Limb (tissue), 2 donors: ENCODE data around the gene LENG8.
"Not testable (repeated sequence)": the region's sequence is repeated elsewhere in the genome, so short reads cannot be mapped to it uniquely, and the experiment has no call there.

Source experiments
- DNase-seq, 2 donors: peaks; one replicate each; pipeline ENCODE4 v3.0.0-alpha.2; 2016; ENCODE audit errors: extremely low spot score in 2 of 2

The LENG8 gene

DNA sequence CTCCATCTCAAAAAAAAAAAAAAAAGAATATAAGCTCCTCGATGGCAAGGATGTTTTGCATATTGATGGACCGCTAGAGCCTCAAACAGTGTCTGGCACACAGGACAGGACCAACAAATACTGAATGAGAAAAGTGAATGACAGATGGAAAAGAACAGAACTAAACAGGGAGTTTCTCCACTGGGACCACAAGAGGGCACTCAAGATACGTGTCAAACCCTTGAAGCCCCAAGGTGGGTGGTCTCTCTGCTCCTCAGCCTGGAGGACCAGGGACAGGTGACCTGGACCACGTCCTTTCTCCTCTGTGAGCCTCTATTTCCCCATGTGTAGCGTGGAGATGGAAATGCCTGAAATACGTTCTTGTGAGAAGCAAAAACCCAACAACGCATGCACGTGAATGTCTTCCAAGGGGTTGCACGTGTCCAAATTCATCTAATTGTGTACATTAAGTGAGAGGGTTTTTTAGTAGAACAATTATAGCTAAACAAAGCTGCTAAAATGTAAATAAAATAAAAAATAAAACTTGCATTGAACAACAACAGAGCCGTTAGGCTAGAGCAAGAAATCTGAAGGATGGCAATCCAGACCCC, 29.8 kb downstream of the LENG8 start:
- DNase-seq = peak in 1 of 2 donors; percentile 48

DNA sequence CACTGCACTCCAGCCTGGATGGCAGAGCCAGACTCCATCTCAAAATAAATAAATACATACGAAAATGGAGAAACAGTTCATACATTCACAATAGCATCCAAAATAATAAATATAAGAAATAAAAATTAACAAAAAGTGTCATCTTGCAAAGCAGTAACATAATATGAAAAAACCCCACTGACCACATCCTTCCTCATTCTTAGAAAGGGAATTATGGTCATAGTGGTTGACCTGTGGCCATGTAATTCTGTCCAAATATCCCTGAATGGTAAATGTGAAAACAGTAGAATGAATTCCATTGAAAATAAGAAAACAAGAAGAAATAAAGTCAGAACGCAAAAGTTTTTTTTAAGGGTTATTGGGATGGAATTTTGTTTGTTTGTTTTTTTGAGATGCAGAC, 31.1 kb downstream of the LENG8 start:
- no peak for DNase-seq

DNA sequence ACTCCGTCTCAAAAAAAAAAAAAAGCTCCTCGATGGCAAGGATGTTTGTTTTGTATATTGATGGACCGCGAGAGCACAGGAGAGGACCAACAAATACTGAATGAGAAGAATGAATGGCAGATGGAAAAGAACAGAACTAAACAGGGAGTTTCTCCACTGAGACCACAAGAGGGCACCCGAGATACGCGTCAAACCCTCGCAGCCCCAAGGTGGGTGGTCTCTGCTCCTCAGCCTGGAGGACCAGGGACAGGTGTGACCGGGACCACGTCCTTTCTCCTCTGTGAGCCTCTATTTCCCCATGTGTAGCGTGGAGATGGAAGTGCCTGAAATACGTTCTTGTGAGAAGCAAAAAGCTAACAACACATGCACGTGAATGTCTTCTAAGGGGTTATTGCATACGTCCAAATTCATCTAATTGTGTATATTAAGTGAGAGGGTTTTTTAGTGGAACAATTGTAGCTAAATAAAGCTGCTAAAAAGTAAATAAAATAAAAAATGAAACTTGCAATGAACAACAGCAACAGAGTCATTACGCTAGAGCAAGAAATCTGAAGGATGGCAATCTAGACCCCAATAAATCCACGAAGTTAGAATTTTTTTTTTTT, 32.4 kb downstream of the LENG8 start:
- peak in 1 of 2 donors; percentile 73 for DNase-seq

DNA sequence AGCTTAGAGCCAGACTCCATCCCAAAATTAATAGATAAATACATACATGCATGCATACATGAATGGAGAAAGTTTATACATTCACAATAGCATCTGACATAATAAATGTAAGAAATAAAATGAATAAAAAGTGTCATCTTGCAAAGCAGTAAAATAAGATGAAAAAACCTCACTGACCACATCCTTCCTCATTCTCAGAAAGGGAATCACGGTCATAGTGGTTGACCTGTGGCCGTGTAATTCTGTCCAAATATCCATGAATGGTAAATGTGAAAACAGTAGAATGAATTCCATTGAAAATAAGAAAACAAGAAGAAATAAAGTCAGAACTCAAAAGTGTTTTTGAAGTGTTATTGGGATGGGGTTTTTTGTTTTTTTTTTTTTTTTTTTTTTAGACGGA, 33.9 kb downstream of the LENG8 start:
- no peak for DNase-seq

DNA sequence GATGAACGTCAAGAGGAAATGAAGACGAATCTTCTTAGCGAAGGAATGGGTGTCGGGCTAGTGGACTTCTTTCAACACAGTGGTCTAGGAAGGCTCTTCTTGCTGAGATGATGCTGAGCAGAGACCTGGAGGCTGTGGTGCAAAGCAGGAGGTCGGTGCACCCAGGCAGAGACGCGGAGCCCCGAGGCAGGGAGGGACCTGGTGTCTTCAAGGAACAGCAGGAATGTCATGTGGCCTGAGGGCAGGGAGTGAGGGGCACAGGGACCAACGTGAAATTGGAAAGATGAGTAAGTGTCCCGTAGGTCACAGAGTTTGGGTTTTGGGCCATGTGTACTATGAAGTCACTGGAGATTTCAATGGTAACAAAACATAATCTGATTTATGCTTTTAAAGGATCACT, 35.5 kb downstream of the LENG8 start:
- no peak for DNase-seq

DNA sequence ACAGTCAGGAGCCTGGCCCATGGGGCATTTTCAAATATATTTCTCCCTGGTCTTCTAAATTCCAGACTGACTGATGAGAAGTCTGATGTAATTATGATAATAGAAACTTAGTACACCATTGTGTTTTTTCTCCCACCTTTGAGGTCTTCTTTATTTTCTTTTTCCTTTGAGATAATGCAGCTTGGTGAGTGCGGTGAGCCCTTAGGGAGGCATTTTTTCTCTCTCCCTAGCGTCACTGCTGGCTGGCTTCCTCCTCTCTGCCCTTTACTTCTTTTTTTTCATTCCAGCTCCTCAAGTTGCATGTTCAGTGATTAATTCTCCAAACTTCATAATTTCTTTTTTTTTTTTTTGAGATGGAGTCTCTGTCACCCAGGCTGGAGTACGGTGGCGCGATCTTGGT, 36.9 kb downstream of the LENG8 start:
- no peak for DNase-seq

DNA sequence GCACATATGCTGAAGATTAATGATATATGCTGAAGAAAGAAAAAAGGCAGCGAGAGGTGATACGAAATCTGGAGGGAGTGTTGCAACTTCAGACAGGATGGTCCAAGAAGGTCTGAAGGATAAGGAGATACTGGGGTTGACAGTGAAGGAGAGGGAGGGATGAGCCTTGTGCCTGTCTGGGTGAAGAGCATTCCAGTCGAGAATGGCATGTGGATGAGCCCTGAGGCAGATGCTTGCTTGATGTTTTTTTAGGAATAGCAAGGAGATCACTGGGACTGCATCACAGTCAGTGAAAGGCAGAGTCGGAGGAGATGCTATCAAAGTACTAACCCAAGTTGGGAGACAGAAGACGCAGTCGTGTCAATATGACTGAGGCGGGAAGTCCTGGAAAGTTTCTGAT, 40.3 kb downstream of the LENG8 start:
- DNase-seq = no peak

DNA sequence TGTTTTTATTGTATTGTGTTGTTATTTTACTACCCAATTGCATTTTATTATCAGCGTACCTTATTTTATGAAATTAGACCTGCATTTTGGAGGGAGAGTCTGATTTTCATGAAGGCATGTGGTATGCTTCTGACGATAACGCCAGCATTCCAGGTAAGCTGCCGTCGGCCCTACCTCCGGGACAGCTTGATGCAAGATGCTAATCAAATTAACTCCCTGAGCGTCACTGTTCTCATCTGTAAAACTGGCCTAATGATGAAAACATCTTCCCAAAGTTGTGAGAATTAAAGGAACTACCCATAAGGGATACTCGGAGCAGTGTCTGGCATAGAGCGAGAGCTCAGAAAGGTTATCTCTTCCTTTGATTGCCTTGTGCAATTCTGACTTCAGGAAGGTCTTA, 40.8 kb downstream of the LENG8 start:
- no peak for DNase-seq

DNA sequence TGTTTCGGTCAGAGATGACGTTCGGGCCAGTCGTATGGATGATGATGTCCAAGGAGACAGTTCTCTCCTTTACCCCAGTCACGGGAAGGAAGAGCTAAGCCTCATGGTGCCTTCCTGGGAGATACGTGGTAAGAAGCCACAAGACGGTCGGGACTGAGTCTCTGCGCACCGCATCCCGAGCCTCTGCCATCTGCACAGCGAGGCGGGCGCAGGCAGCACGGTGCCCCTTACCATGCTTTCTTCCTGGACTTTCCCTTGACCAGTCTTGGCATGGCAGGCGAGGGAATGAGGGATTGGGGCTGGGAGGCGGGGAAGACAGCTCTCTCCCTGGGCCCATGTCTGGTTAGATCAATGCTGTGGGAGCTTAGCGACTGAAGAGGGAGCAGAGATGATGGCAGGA, 43.6 kb downstream of the LENG8 start:
- no peak for DNase-seq

DNA sequence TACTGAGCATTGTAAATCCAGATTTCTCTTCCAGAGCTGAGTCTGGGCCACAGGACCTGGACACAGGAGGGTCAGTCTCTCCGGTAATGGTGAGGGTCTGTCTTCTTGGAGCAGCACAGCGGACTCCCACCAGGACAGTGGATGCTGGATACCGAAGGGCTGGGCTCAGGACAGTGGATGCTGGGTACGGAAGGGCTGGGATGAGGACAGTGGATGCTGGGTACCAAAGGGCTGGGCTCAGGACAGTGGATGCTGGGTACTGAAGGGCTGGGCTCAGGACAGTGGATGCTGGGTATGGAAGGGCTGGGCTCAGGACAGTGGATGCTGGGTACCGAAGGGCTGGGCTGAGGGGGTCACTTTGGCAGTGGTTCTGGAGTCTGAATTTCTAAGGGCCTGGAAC, 44.1 kb downstream of the LENG8 start:
- not testable (repeated sequence) for DNase-seq

DNA sequence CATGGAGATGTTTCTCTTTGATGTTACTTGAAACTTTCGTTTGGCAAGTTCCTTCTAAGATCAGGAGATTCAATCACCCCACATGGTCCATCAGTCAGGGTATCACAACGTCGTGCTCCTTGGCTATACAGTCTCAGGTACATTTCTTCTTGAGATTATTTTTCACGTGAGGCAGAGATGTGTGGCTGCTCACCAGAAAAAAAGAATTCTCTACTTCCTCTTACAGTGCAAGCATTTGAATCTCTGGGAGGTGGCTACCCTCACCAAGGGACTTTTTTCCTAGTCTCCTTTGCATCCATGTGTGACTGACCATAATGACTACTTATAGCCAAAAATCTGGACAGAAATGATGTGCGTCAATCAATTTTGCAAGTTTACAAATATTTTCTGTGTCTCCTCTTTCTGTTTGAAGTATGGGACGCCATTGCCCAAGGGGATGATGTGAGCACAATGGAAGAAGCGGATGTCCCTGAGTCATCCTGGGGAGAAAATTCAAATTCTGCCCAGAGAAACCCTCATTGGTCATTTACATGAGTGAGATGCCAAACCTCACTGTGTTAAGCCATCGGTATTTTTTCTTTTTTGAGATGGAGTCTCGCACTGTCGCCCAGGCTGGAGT, 45.1 kb downstream of the LENG8 start:
- no peak for DNase-seq

DNA sequence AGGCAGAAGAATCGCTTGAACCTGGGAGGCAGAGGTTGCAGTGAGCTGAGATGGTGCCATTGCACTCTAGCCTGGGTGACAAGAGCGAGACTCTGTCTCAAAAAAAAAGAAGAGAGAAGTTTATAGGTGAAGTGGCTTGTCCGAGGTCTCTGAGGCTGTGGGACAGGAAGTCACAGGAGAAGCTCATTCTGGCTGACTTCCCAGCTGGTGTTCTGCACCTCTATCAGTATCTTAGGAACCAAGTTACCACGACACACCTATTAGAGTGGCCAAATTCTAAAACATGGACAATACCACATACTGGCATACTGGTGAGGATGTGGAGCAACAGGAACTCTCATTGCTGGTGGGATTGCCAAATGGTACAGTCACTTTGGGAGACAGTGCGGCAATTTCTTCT, 46.3 kb downstream of the LENG8 start:
- not testable (repeated sequence) for DNase-seq

DNA sequence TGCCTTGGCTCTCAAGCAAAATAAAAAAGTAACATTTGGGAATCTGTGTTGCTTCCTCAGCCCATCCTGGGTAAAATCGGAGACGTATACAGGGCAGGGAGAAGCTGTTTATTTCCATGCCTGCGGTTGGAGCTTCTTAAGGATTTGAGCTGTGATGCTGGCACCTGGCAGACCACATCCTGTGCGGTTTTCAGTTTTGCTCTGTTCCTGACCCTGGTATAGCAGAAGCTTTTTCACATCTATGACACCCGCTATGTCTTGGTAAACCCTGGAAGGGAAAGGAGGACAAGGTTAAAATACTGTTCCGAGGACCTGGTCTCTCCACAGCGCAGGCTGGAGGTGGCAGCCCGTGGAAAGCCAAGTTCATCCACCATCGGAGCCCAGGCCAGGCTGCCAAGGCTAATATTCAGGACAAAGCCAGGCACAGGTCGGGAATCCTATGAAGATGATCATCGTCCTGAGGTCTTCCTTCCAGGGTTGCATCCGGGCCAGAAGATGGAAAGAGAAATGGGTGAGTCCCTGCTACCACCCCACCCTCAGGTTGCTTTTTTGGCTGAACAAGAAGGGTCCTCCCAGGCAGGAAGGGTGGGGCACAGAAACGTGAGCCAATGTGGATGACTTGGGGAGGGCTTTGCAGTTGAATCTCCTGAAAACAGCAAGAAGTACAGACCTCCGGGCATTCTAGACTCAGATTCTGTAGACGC, 48.9 kb downstream of the LENG8 start:
- not testable (repeated sequence) for DNase-seq

DNA sequence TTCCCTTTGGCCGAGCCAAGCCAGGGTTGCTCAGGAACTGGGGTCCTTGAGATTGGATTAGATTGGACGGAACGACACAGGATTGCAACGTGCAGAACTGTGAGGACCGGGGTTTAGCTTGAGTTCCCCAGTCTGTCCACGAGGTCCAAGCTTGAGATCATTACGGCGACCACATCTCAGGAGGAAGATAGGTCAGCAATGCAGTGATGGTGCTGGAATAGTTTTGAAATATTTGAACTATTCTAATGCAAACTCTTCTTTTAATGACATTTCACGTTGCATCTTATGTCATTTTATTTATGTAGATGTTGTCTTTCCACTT, 49.4 kb downstream of the LENG8 start:
- DNase-seq = not testable (repeated sequence)

DNA sequence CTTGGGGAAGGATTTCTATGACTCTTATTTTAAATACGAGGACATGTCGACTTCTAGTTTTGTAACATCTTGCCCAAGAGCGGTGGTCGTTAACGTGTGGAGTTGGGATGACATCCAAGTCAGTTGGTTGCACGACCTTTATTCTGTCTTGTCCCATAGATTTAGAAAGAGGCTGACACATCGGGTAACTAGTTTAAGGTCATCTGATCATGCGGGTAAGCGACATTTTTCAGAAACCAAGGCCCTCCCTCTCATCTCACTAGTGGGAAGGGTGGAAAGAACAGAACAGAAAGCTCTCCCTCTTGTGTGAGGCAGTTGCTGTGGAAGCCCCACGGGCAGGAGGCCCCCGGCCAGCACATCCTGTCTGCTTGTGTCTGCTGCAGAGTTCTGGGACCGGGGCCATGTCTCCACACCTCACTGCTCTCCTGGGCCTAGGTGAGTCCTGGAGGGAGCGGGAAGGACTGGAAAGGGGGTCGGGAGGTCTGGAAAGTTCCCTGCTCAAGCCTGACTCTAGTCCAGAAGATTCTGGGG, 53.6 kb downstream of the LENG8 start, which contains the start of gene LAIR2:
LAIR2 (plus strand) TSS at position 314 of the 531 bp plus-strand sequence; CDS start at position 402, 88 bp downstream.
- DNase-seq = no peak

DNA sequence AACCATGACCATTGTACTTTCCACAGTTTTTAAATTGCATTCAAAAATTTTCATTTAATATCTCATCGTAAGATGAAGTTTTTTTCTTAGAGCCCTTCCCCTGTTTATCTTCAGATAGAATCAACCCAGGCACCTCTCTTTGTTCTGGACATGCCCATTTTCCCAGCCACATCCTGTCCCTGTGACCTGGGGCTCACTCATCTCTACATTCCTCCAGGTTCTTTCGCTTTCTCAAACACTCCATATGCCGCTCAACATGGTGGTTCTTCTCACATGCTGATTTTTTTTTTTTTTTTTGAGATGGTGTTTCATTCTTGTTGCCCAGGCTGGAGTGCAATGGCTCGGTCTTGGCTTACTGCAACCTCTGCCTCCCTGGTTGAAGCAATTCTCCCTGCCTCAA, 56.5 kb downstream of the LENG8 start:
- not testable (repeated sequence) for DNase-seq

DNA sequence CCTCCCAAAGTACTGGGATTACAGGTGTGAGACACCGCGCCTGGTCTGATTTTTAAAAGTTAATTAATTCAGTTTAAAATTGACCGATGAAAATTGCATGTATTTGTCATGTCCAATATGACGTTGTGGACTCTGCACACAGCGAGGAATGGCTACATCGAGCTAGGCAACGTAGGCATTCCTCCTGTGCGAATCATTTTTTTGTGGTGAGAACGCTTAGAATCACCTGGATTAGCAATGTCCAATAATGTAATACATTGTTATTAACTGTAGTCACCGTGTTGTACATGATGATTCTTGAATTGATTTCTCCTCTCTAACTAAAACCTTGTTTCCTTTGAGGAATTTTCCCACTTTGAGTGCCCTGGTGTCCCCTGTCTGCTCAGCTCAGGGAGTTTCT, 57.1 kb downstream of the LENG8 start:
- DNase-seq = no peak

DNA sequence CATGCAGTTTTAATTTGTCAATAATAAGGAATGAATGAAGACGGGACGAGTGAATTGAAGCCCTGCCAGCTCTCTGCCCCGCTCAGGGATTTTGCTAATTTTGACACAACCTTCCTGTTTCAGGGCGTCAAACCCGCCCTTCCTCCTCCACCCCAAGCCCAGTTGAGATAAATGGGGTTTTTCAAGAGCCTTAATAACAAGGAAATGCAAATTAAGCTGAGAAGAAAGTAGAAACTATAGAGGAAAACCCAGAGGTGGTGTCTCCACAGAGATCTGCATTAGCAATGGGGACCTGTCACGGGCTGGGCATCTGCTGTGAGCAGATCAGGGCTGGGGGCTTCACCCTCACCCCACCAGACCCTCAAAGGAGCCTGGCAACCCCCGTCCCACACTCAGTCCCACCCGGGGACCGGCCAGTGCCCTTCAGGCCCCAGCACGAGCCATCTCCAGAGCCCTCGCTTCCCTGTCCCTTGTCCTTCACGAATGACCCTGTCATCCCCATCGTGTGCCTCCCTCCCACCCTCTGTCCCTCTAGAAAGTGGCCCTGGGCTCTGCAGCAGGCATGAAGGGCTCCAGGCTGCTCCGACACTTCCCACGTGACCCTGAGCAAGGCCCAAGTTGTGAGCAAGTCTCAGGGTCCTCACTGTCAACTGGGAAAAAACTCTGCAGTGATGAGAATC, 58.2 kb downstream of the LENG8 start:
- not testable (repeated sequence) for DNase-seq

DNA sequence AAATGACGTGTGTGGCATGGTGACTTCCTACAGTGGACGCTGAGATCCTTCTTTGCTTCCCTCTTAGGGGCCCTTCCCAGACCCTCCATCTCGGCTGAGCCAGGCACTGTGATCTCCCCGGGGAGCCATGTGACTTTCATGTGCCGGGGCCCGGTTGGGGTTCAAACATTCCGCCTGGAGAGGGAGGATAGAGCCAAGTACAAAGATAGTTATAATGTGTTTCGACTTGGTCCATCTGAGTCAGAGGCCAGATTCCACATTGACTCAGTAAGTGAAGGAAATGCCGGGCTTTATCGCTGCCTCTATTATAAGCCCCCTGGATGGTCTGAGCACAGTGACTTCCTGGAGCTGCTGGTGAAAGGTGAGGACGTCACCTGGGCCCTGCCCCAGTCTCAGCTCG, 58.8 kb downstream of the LENG8 start:
- DNase-seq = no peak

DNA sequence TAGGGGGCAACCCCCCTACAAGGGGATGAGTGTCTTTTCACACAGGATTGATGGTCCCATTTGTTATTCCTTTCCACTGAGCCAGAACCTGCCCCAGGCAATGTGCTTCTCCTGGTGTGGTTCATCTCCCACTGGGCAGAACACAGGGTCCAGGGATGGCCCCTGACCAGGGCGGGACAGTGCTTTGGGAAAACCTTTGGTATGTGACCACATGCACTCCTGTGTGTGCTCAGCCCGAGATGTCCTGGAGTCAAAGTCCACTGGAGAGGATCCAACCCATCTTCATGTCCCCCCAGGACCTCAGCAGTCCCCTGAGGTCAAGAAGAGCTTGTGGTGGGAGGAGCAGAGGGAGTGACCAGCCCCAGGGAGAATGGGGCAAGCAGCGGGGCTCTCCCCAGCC, 59.5 kb downstream of the LENG8 start:
- not testable (repeated sequence) for DNase-seq

DNA sequence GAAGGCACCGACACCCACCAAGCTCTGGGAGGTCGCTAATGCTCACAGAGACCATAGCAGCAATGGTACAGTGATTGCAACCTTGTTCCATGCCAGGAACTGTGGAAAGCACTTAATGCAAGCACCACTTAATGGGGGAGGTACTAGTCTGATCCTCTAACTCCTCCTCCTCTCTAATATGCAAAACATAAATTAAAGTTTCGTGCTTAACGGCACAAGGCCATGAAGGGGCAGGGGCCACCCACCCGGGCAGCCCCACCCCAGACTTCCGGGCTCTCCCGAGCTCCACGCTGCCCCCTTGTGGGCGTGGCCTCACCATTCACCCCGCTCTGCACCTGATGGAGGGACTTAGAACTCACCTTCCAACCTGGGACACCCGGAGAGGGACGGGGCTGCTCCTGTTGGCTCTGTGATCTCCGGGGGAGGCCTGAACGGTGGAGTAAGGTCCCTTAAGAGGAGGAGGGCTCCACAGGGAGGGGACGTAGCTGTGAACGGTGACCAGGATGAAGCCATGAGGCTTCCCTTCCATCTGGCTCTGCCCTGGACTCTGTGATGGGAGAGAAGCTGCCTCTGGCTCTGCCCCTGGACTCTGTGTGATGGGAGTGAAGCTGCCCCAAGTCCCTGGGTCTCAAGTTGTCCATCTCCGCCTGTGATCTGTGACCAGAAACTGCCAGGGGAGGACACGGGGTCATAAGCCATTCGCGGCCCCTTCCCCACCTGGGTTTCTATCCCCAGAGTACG, 60.4 kb downstream of the LENG8 start:
- DNase-seq = not testable (repeated sequence)
